GM18526 (cell line): ENCODE data around the gene SHCBP1L.

Experiments used
- POLR2A ChIP-seq: IDR thresholded peaks from 3 replicates; pipeline ENCODE4 v1.6.1; 2011; ENCODE audit not compliant: insufficient read length; ENCODE audit errors: extremely low read depth

Gene SHCBP1L

GRCh38 chr1:182952677-182953444 lies at the start of gene SHCBP1L:
Gene SHCBP1L (minus strand): TSS chr1:182953166. CDS start chr1:182953133, 33 bp downstream.
- TF ChIP-seq POLR2A: no peak

GRCh38 chr1:183002267-183002666 lies 49.3 kb upstream of the SHCBP1L start:
- TF ChIP-seq POLR2A: no peak

DNA sequence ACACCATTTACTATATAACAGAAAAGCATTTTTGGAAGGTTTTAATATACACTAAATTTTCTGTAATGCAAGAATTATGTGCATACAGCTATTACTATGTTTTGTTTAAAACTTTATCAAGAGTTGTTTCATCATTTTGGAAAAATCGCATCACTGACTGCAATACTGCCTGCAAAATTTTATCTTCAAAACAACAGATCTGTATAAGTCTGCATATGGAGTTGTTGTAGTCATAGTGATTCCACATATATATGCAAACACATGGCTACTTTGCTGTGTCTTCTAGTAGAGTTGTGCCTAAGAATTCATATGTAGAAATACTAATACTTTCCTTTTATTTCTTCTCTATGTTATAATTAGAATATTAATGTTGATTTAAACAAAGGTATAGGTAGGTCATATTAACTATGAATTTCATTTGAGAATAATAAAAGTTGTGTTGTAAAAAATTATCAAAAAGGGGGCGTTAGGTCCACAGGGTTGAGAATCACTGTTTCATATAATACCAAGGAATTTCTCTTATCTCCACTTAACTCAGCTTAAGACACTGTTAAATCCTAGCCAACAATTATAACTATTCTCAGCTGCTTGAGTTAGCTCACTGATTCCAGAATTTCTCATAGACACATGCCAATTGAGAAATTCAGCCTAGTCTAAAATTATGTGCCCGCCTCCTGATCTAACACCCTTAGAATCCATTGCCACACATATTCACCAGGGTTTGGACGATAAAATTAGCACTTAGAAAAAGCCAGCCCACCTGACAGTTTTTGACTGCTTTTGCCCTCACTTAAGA lies 47.4 kb upstream of the SHCBP1L start:
- no peak for TF ChIP-seq POLR2A

DNA sequence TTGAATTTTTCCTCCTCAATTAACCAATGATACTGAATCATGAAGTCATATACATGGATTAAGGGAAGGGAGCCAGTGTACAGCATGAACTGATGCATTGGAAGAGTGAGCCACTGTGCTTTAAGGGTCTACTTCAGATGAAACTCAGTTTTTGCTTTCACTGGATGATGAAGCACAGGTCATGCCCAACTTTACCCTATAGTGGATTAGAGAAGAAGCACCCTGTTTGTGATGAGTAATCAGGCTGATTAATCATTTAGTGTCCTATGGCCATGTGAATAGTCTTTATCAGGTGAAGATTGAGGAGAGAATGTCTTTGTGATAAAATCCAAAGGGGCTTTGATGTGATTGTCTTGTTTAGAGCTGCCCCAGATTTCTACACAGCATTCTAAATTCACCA lies 45.5 kb upstream of the SHCBP1L start:
- no peak for TF ChIP-seq POLR2A

DNA sequence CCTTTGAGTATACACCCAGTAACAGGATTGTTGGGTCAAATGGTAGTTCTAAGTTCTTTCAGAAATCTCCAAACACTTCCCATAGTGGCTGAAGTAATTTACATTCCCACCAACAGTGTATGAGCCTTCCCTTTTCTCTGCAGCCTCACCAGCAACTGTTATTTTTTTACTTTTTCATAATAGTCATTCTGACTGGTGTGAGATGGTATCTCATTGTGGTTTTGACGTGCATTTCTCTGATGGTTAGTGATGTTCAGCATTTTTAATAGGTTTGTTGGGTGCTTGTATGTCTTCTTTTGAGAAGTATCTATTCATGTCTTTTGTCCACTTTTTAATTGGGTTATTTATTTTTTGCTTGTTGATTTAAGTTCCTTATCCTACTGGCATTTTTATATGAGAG lies 43.9 kb upstream of the SHCBP1L start:
- no peak for TF ChIP-seq POLR2A

DNA sequence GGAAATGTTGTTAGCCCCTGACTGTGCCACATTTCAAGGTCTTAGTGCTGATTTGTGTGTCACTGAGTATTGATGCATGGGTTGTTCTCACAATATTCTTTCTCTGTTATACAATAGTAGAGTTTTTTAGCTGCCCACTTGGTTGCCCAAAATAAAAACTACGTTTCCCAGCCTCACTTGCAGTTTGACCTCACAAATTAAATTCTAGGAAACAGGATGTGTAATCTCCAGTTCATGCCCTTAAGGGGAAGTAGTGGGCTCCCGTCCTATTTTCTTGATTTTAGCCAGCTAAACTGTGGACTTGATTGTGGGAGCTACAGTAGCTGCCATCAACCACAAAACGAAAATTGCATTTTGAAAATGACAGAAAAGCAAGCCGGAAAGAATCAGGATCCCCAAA lies 42.9 kb upstream of the SHCBP1L start:
- TF ChIP-seq POLR2A: no peak

DNA sequence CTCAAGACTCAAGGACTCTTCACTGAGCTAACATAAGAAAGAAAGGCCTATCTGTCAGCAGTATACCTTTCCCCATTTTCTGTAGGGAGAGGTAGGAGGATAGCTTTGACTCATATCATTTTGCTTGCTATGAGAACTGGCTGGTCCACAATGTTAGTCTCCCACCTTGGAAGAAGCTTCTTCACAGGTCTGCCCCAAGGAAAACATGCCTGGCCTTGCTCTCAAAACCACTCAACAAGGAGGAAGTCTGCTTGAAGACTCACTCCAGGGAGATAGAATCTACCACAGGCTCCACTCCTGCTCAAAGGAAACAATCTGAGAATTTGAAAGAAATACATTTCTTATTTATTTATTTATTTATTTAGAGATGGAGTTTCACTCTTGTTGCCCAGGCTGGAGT lies 40.8 kb upstream of the SHCBP1L start:
- TF ChIP-seq POLR2A: no peak

GRCh38 chr1:182990413-182991144 lies 37.6 kb upstream of the SHCBP1L start:
- TF ChIP-seq POLR2A: no peak

- no peak for TF ChIP-seq POLR2A
Measured at GRCh38 chr1:182985876-182986275, 32.9 kb upstream of the SHCBP1L start.

GRCh38 chr1:182984621-182985020 lies 31.7 kb upstream of the SHCBP1L start:
- TF ChIP-seq POLR2A: no peak

GRCh38 chr1:182984138-182984537 lies 31.2 kb upstream of the SHCBP1L start:
- TF ChIP-seq POLR2A: no peak

GRCh38 chr1:182978151-182978853 lies 25.3 kb upstream of the SHCBP1L start:
- TF ChIP-seq POLR2A: no peak

GRCh38 chr1:182977480-182977879 lies 24.5 kb upstream of the SHCBP1L start:
- TF ChIP-seq POLR2A: no peak

DNA sequence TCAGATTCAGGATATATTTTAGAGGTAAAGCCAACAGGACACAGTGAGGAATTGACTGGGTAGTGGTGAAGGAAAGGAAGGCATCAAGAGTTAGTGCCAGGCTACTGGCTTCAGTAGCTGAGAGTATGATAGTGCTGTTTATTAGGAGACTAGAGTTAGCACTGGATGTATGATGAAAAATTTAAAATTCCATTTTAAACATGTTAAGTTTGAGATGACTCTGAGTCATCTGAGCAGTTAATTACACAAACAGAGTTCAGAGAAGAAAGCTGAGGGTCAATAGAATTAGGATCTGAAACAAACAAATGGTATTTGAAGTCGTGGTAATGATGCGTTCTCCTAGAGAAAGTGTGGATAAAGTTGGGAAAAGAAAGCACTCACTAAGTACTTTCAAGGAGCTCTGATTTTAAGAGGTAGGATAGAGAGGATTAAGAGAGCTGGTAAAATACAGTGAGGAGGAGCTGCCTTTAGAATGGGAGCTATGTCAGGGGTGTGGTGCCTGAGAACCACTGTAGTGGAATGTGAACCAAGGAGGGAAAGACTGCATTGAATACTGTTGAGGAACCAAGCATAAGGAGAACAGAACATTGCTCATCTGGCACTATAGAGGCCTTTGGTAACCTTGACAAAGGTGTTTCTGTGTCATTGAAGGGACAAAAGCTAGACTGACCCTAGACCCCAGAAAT lies 21.7 kb upstream of the SHCBP1L start:
- TF ChIP-seq POLR2A: no peak
